HepG2 (cell line): ENCODE results near the gene NKAIN2. TPM values are rescaled to one million over a fixed set of nuclear protein-coding genes. Genes with fewer than 3 reads are reported as not detected.

Experiments
- ATAC-seq: fragments of 200-7000 bp; cut with Tn5 transposase; 3 replicates; pipeline ENCODE4 v1.9.1; 2020; ENCODE audit warnings: mild to moderate bottlenecking, moderate library complexity
- BruUV-seq: library from RNA; stranded (reverse); fragments of 400-500 nt; replicated peaks from 2 replicates; lab custom pipeline; 2021; lab: Mats Ljungman, UMichigan
- CTCF ChIA-PET: fragments of 300-600 bp; formaldehyde crosslinking; extraction: SDS; loops from one replicate; lab custom pipeline; 2021; ENCODE audit warnings: low total read pairs, inconsistent platforms, low intra/inter-chr PET ratio; lab: Yijun Ruan, JAX
- POLR2A ChIA-PET: fragments of 350-600 bp; sonication (Branson Sonifier 250); formaldehyde crosslinking; loops from one replicate; lab custom pipeline; 2020; ENCODE audit warnings: antibody characterized with exemption, inconsistent platforms; lab: Yijun Ruan, JAX
- DNase-seq: peaks from one replicate; pipeline ENCODE4 v3.0.0-alpha.2; 2015; ENCODE audit warnings: low spot score
- FAIRE-seq: peaks from 3 replicates; lab custom pipeline; 2011; peaks lifted over from hg19 to GRCh38; lab: Jason Lieb, UNC
- H2AFZ ChIP-seq: one replicate; pipeline ENCODE4 v1.6.1; 2011; ENCODE audit warnings: low read length, inconsistent platforms
- H3K27ac ChIP-seq: fragments of 300-600 bp; 3 replicates; pipeline ENCODE4 v1.8.0; 2011; ENCODE audit warnings: mixed run types, mild to moderate bottlenecking, mixed read lengths, low read length, inconsistent platforms; ENCODE audit not compliant: insufficient read depth; ENCODE audit errors: extremely low read length
- H3K27me3 ChIP-seq, 2 experiments: fragments of 200-600 bp in 1 of 2; 2 replicates in 1 of 2; 3 replicates in 1 of 2; pipeline versions ENCODE4 v1.6.0 to v1.8.0; 2011; ENCODE audit warnings: low read length in 2 of 2, mild to moderate bottlenecking in 2 of 2, moderate library complexity in 2 of 2, inconsistent platforms in 1 of 2; ENCODE audit not compliant: insufficient read depth in 2 of 2, control insufficient read depth in 1 of 2
- H3K36me3 ChIP-seq, 2 experiments: fragments of 200-600 bp in 1 of 2; replicated peaks in 1 of 2; 2 replicates in 1 of 2; 3 replicates in 1 of 2; pipeline versions ENCODE4 v1.5.1 to v1.8.0; 2011; ENCODE audit warnings: low read length in 2 of 2, inconsistent platforms in 1 of 2; ENCODE audit not compliant: insufficient read depth in 2 of 2, control insufficient read depth in 1 of 2
- H3K4me1 ChIP-seq: 2 replicates; pipeline ENCODE4 v1.5.1; 2012; ENCODE audit warnings: low read length, inconsistent platforms; ENCODE audit not compliant: insufficient read depth
- H3K4me2 ChIP-seq: 2 replicates; pipeline ENCODE4 v1.6.0; 2011; ENCODE audit warnings: low read depth, low read length, inconsistent platforms
- H3K4me3 ChIP-seq, 3 experiments: fragments of 200-600 bp in 1 of 3; sonication (generic), shearing (Covaris generic) in 1 of 3; replicated peaks in 1 of 3; 2 replicates each; pipeline ENCODE4 v1.5.1; 2011 to 2016; ENCODE audit warnings: low read length in 3 of 3, inconsistent platforms in 2 of 3, low read depth in 2 of 3, mild to moderate bottlenecking in 2 of 3, control low read depth in 1 of 3, mixed read lengths in 1 of 3; ENCODE audit not compliant: insufficient read depth in 1 of 3
- H3K79me2 ChIP-seq: one replicate; pipeline ENCODE4 v1.6.1; 2011; ENCODE audit warnings: low read length, inconsistent platforms; ENCODE audit not compliant: insufficient read depth
- H3K9ac ChIP-seq: 2 replicates; pipeline ENCODE4 v1.6.0; 2011; ENCODE audit warnings: mild to moderate bottlenecking, low read depth, low read length, inconsistent platforms; ENCODE audit not compliant: insufficient read depth
- H3K9me3 ChIP-seq: 2 replicates; pipeline ENCODE4 v1.5.1; 2012; ENCODE audit warnings: mild to moderate bottlenecking, low read length
- H4K20me1 ChIP-seq: 2 replicates; pipeline ENCODE4 v1.6.0; 2011; ENCODE audit warnings: inconsistent platforms, mild to moderate bottlenecking, low read length, moderate library complexity; ENCODE audit not compliant: insufficient read depth
- ELF3 ChIP-seq: IDR thresholded peaks from 2 replicates; pipeline ENCODE4 v1.6.1; 2016; ENCODE audit warnings: missing genetic modification reagents, missing compliant biosample characterization
- PHF5A ChIP-seq: IDR thresholded peaks from one replicate; pipeline ENCODE4 v1.6.1; 2018; ENCODE audit warnings: low read depth, missing genetic modification reagents; ENCODE audit not compliant: unreplicated experiment
- ZMYM2 ChIP-seq: sonication (generic); formaldehyde crosslinking; IDR thresholded peaks from 2 replicates; pipeline ENCODE4 v1.8.0; 2022; ENCODE audit warnings: mild to moderate bottlenecking, missing genetic modification reagents
- ZNF512 ChIP-seq: sonication (generic); formaldehyde crosslinking; IDR thresholded peaks from 2 replicates; pipeline ENCODE4 v1.4.0; 2020; ENCODE audit warnings: mild to moderate bottlenecking, missing genetic modification reagents
- ZNF724P ChIP-seq: sonication (generic); formaldehyde crosslinking; IDR thresholded peaks from 2 replicates; pipeline ENCODE4 v1.8.0; 2022; ENCODE audit warnings: missing genetic modification reagents, borderline replicate concordance
- ZNF776 ChIP-seq: sonication (generic); formaldehyde crosslinking; IDR thresholded peaks from 2 replicates; pipeline ENCODE4 v1.4.0; 2020; ENCODE audit warnings: mild to moderate bottlenecking, missing genetic modification reagents
- ZNF781 ChIP-seq: sonication (generic); formaldehyde crosslinking; IDR thresholded peaks from 2 replicates; pipeline ENCODE4 v1.5.1; 2020; ENCODE audit warnings: borderline replicate concordance, mild to moderate bottlenecking, missing genetic modification reagents; ENCODE audit errors: not compliant biosample characterization
- ZUFSP ChIP-seq: sonication (generic); formaldehyde crosslinking; IDR thresholded peaks from 2 replicates; pipeline ENCODE4 v1.9.0; 2021; ENCODE audit warnings: missing genetic modification reagents, mild to moderate bottlenecking, borderline replicate concordance
- WGBS: methylation state at CpG from one replicate; pipeline ENCODE4 v1.1.6; 2017; ENCODE audit warnings: low lambda C conversion rate; 5-methylcytosine and 5-hydroxymethylcytosine counted together
- in situ Hi-C: cut with HindIII; loops from 2 replicates; pipeline ENCODE4 v1.10.0; 2017; ENCODE audit warnings: low pct_unique_long_range_greater_than_20kb; ENCODE audit not compliant: extremely low pct_ligation_motif_present
- intact Hi-C: fragments of 100-400 bp; cut with micrococcal nuclease; formaldehyde crosslinking; loops from one replicate; pipeline ENCODE4 v1.10.0; 2022; ENCODE audit not compliant: unreplicated experiment
- polyA plus RNA-seq, 8 experiments: library from polyadenylated mRNA; depleted of rRNA in 3 of 8; stranded (reverse) in 7 of 8; unstranded in 1 of 8; fragments of >200 nt; fragmentation: Illumina TruSeq in 4 of 8; extraction: Trizol in 4 of 8; gene quantifications; 2 replicates each; pipeline versions ENCODE4 v1.2.1 to v1.2.3, GENCODE V29; 2011 to 2016; ENCODE audit warnings: low read depth in 4 of 8, missing spikeins in 1 of 8, mixed read lengths in 1 of 8; ENCODE audit not compliant: insufficient read depth in 1 of 8
- total RNA-seq, 5 experiments: library from RNA; depleted of rRNA; stranded (reverse); fragments of >200 nt; fragmentation: Illumina TruSeq; extraction: Trizol; gene quantifications; 2 replicates each; pipeline ENCODE4 v1.2.3, GENCODE V29; 2016; ENCODE audit warnings: low read depth in 1 of 5
- TF ChIP-seq, protein P1 (sequence below): sonication (generic); formaldehyde crosslinking; IDR thresholded peaks from 2 replicates; pipeline ENCODE4 v1.9.0; 2021; ENCODE audit warnings: missing genetic modification reagents, borderline replicate concordance

NKAIN2 gene
- total and polyA plus RNA-seq, 2 of the 13 experiments (the other 11 are each of a cell fraction or from before 2014, with no cell fraction given) = not detected

DNA sequence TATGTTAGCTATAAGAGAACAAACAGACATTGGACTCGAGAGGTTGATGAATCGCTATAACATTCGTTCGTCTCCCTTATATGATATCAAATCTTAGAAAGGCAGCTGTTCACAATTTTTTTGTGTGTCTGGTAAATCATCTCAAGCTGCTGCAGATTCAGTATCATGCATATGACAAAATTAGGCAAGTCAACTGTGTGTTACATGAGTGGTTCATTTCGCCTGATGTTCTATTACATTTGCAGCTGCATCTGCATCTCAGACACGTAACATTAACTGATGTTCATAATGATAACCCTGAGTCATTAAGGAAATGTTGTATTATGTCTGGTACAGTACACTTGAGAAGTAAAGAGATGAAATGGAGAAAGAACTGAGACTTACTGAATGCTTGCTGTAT, 92.1 kb downstream of the NKAIN2 start:
- Histone ChIP-seq H3K27ac (no peak overlapping the region), H4K20me1 (no peaks in the 10 kb centered on the region), H3K4me2 (no peak overlapping the region), H3K36me3 (no peaks in the 10 kb centered on the region), H3K4me3 (no peak overlapping the region), H3K79me2 (no peaks in the 10 kb centered on the region), H3K9ac (no peak overlapping the region), H3K27me3 (no peaks in the 10 kb centered on the region), H2AFZ (no peak overlapping the region), H3K9me3 (no peaks in the 10 kb centered on the region), H3K4me1 (no peaks in the 10 kb centered on the region)
- no peak for TF ChIP-seq PHF5A (CRISPR knock-in tag)
- TF ChIP-seq ZMYM2 (CRISPR knock-in tag) = no peak
- TF ChIP-seq ZNF776 (CRISPR knock-in tag) = no peak
- TF ChIP-seq, protein P1, sequence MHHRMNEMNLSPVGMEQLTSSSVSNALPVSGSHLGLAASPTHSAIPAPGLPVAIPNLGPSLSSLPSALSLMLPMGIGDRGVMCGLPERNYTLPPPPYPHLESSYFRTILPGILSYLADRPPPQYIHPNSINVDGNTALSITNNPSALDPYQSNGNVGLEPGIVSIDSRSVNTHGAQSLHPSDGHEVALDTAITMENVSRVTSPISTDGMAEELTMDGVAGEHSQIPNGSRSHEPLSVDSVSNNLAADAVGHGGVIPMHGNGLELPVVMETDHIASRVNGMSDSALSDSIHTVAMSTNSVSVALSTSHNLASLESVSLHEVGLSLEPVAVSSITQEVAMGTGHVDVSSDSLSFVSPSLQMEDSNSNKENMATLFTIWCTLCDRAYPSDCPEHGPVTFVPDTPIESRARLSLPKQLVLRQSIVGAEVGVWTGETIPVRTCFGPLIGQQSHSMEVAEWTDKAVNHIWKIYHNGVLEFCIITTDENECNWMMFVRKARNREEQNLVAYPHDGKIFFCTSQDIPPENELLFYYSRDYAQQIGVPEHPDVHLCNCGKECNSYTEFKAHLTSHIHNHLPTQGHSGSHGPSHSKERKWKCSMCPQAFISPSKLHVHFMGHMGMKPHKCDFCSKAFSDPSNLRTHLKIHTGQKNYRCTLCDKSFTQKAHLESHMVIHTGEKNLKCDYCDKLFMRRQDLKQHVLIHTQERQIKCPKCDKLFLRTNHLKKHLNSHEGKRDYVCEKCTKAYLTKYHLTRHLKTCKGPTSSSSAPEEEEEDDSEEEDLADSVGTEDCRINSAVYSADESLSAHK (CRISPR knock-in tag) = no peak
- intact Hi-C loops (no loop called here), in situ Hi-C loops (no loop called here)
- CTCF ChIA-PET = no interaction called here
- ATAC-seq (no peak), FAIRE-seq (no peak), DNase-seq (no peak)
- BruUV-seq = no TSS peak
- POLR2A ChIA-PET = no interaction called here
- WGBS = 10% methylated on average over 6 of the region's 6 CpGs

- CTCF ChIA-PET = no interaction called here
- intact Hi-C loops = no loop called here
- TF ChIP-seq ZNF512 (CRISPR knock-in tag) (no peak), ZNF781 (CRISPR knock-in tag) (no peak), ZNF724P (CRISPR knock-in tag) (no peak), ELF3 (no peak), ZUFSP (CRISPR knock-in tag) (no peak)
Observed at GRCh38 chr6:123896869-123897268, 93.2 kb downstream of the NKAIN2 start.

More at GRCh38 chr6:123896869-123897268, 93.2 kb downstream of the NKAIN2 start:
- Histone ChIP-seq H3K36me3 (no peaks in the 10 kb centered on the region), H3K9me3 (no peaks in the 10 kb centered on the region), H3K27ac (no peak overlapping the region), H3K4me3 (no peak overlapping the region), H3K4me2 (no peak overlapping the region), H3K9ac (no peak overlapping the region), H3K27me3 (no peaks in the 10 kb centered on the region), H4K20me1 (no peaks in the 10 kb centered on the region), H3K4me1 (no peaks in the 10 kb centered on the region), H3K79me2 (no peaks in the 10 kb centered on the region), H2AFZ (no peak overlapping the region)
- no peak for DNase-seq
- ATAC-seq = no peak
- no TSS peak for BruUV-seq
- POLR2A ChIA-PET = no interaction called here
- in situ Hi-C loops = no loop called here
- no peak for FAIRE-seq
